Measurements from ENCODE around the gene LRRC23.
"Not testable (repeated sequence)": the region's sequence is repeated elsewhere in the genome, so short reads cannot be mapped to it uniquely, and the experiment has no call there.

DNA sequence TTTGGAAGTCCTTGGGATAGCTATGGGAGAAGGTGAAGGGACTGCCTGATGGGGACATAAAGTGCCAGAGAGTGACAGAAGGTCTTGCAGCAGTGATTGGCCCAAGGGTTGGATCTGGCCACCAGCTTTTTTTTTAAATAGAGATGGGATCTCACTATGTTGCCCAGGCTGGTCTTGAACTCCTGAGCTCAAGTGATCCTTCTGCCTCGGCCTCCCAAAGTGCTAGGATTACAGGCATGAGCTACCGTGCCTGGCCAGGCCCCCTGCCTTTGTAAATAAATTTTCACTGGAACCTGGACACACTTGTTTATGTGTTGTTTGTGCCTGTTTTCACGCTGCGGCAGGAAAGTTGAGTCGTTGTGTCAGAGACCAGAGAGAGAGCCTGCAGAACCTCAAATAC, 39.3 kb upstream of the LRRC23 start:
- TF ChIP-seq POLR2A, POLR2AphosphoS5 (IDR thresholded peaks at IDR 0.05): not testable (repeated sequence)
- TF ChIP-seq, protein P1, sequence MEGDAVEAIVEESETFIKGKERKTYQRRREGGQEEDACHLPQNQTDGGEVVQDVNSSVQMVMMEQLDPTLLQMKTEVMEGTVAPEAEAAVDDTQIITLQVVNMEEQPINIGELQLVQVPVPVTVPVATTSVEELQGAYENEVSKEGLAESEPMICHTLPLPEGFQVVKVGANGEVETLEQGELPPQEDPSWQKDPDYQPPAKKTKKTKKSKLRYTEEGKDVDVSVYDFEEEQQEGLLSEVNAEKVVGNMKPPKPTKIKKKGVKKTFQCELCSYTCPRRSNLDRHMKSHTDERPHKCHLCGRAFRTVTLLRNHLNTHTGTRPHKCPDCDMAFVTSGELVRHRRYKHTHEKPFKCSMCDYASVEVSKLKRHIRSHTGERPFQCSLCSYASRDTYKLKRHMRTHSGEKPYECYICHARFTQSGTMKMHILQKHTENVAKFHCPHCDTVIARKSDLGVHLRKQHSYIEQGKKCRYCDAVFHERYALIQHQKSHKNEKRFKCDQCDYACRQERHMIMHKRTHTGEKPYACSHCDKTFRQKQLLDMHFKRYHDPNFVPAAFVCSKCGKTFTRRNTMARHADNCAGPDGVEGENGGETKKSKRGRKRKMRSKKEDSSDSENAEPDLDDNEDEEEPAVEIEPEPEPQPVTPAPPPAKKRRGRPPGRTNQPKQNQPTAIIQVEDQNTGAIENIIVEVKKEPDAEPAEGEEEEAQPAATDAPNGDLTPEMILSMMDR (IDR thresholded peaks at IDR 0.05), result not testable (repeated sequence)
